Stimulated activated CD4-positive, alpha-beta T cell treated with anti-CD3 and anti-CD28 coated beads, Interleukin-2, amount 100 ng/mL, for 24 hours (primary cell): ENCODE results near the gene FAM171A1.
"Not testable (repeated sequence)": the region's sequence is repeated elsewhere in the genome, so short reads cannot be mapped to it uniquely, and the experiment has no call there.

Experiments used
- DNase-seq, 2 donors: peaks; one replicate each; pipeline ENCODE4 v3.0.0-alpha.2; 2020

FAM171A1 gene

DNA sequence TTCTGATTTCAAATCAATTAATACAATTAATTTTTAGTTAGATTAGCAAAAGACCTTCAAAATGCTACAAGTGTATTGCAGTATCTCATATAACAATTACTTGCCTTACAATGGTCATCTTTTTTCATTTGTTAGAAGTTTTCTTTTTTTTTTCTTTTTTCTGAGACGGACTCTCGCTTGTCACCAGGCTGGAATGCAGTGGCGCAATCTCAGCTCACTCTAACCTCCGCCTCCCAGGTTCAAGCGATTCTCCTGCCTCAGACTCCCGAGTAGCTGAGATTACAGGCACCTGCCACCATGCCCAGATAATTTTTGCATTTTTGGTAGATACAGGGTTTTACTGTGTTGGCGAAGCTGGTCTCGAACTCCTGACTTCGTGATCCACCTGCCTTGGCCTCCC is 95.0 kb downstream of the FAM171A1 start:
- DNase-seq = not testable (repeated sequence)

DNA sequence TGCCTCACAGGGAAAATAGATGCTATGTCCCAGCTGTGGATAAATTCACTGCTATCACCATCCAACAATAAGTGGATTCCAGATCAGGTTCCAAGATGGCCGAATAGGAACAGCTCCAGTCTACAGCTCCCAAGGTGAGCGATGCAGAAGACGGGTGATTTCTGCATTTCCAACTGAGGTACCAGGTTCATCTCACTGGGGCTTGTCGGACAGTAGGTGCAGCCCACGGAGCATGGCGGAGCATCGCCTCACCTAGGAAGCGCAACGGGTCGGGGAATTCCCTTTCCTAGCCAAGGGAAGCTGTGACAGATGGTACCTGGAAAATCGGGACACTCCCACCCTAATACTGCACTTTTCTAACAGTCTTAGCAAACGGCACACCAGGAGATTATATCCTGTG is 101.3 kb downstream of the FAM171A1 start:
- DNase-seq = not testable (repeated sequence)

DNA sequence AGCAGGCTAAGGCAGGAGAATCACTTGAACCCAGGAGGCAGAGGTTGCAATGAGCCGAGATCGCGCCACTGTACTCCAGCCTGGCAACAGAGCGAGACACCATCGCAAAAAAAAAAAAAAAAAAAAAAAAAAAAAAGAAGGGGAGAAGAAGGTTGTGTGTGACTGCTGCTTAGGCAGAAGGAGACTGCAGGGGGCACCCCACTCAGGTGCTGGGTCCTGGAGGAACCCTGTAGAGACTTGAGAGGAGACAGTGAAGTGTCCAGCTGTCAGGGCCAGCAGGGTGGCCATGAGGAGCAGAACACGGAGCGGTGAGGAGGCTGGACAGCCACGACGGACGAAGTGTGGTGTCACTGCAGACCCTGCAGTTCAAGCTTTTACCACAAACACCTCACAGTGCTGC is 103.6 kb downstream of the FAM171A1 start:
- DNase-seq = no peak

DNA sequence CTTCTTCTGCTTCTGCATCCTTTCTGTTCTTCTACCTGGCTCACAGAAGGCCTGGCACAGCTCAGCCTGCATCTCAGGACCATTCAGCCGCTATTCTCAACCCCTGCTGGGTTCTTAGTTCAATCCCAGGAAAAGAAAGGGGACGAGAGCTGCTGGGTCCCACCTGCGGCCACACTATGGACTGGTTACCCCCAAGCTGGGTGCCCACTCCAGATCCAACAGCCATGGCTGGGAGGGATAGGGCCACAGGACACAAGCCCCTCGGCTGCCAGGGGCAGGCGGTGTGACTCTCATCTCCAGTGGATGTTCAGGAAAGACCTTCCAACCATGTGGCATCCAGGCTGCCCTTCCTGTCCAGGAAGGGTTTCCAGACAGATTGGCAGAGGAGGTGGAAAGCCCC is 105.0 kb downstream of the FAM171A1 start:
- no peak for DNase-seq

DNA sequence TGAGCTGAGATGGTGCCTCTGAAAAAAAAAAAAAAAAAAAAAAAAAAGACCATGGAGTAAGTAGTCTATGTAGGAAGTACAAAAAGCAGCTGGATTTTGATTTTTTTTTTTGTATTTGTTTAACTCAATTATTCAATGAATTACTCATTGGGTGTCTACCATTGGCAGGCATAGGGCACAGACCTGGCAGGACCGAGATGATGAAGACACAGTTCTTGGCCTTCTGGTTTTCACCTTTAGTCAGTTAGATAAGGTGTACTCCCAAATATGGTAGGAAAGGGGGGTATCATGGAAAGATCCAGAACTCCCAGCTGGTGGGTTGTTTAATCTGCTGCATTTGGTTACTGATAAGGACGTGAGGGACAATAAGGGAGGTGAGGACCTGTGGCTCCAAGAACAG is 105.5 kb downstream of the FAM171A1 start:
- no peak for DNase-seq

DNA sequence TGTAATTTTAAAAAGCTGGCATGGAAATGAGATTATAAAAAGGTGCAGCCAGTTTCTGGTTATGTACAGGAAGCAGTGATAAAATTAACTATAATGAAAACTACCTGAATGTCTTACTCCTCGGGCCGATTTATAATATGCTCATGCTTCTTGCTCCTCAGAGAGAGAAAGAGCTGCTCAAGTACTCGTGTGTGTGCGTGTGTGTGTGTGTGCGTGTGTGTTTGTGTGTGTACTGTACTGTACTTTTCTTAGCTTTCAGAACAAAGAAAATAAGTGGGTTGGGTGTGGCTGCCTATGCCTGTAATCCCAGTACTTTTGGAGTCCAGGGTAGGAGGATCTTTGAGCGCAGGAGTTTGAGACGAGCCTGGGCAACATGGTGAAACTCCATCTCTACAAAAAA is 106.0 kb downstream of the FAM171A1 start:
- no peak for DNase-seq

DNA sequence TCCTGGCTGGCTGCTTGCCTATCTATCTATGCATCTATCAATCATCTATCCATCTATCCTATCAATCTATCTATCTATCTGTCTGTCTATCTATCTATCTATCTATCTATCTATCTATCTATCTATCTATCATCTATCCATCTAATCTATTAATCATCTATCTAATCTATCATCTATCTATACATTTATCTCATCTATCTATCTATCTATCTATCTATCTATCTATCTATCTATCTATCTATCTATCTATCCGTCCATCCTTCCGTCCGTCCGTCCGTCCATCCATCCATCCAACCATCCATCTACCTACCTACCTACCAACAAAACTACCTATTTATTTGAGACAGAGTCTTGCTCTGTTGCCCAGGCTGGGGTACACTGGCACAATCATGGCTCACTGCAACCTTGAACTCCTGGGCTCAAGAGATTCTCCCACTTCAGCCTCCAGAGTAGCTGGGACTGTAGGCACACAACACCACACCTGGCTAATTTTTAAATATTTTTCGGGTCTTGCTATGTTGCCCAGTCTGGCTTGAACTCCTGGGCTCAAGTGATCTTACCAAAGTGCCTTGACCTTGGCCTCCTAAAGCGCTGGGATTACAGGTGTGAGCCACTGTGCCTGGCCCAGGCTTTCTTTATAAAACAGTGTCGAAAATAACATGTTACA is 107.3 kb downstream of the FAM171A1 start:
- DNase-seq = no peak

DNA sequence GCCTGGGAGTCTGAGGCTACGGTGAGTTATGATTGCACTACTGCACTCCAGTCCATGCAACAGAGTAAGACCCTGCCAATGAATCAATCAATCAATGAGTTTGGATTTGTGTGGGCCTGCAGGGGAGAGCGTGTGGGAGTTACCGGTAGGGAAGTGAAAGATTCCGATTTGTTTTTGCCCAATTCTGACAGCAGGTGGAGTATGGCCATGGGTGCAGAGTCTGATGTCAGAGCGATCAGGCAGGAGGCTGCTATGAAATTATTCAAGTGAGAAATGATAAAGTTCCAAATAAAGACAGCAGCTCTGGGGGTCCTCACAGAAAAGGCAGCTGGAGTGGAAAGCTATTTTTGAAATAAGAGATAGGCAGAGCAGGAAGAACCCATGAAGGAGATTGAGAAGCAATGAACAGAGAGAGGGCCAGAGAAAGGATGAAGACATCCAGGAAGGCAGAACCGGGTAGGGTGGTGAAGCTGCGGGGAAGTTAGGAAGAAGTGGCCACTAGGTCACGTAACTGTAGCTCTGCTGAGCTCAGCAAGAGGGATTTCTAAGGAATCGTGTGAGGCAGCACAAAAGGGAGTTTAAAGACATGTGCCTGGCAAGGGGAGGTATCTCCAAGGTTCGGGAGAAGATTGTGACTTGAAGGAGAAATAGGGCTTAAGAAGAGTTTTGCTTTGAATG is 108.9 kb downstream of the FAM171A1 start:
- DNase-seq = no peak

DNA sequence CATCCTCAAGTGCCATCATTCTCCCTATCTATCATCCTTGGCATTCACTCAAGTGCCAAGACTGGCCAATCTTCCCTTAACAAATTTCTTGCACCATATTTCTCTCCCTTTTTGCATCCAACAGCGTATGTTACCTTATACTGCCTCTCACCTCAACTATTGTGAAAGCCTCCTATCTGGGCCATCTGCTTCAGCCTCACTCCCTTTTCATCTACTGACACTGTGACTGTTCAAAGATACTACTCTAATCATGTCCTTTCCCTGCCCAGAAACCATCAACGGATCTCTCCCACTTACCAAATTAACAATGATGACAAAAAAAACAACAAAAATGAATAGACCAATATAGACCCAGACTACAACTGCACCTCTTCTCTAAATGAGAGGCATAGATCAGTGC is 112.0 kb downstream of the FAM171A1 start:
- DNase-seq = no peak

DNA sequence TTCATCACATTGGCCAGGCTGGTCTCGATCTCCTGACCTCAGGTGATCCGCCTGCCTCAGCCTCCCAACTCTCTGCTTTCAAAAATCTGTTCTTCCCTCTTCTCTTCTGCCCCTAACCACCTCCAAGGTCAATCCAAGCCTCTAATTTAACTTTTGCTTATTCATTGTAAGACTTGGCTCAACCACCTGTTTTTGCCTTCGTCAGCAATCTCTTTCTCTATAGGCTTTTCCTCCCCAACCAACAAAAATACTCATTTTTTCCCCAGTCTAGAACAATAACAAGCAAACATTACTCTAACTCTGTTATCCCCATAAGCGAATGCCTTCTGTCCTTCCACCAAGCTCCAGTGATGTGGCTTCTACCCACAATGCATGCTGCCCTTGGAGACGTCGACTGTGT is 112.8 kb downstream of the FAM171A1 start:
- DNase-seq = no peak

DNA sequence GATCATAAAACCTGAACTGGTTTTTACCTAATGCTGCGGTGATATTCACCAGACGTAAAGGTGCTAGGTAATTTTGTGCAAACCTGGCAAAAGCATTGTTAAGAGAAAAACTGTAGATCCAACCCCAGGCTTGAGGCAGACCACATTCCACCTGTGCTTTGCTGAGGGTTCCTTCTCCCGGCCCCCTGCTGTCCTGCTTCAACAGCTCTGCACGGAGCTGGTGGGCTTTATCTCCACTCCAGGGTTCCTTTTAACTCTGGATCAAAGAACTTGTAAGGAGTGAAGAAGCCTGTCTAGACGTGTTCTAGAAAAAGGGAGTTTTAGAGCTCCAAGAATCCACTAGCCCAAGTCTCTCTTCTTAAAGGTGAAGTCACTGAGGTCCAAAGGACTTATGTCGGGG is 115.1 kb downstream of the FAM171A1 start:
- DNase-seq = no peak

DNA sequence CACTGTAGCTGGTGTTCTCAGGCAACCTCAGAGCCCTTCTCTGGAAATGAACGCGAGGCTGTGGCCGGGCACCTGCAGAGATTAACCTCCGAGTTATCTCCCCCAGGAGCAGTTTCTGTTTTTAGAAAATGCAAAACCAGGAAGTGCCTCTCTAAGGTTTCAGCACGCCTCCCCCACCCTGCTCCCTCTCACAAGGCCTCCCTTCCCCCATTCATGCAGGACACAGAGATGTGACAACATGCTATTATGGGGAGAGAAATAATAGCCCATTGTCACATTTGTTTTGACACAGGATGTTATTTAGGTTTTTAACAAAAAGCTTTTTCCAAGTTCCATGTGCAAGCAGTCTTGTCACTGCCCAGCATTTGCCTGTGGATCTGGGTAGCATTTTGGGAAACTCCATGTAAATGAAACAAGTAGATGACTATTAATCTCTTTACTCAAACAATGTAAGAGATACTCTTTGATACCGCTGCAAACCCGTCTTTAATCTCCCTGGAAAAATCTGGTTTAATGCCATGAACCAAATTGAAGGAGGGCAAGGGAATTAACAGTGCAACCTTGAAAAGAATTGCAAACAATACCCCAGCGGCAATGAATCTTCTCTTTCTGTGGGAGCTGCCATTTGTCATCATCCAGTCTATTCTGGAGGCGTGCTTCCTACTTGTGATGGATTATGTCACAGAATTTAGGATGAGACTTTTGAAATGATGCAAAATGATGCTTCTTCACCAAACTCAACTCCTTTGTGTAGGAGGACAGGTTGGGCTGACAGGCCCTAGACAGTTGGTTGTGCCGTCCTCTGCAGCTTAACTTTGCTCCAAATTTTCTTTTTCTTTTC is 116.1 kb downstream of the FAM171A1 start:
- DNase-seq = peak; percentile 21 to 28

DNA sequence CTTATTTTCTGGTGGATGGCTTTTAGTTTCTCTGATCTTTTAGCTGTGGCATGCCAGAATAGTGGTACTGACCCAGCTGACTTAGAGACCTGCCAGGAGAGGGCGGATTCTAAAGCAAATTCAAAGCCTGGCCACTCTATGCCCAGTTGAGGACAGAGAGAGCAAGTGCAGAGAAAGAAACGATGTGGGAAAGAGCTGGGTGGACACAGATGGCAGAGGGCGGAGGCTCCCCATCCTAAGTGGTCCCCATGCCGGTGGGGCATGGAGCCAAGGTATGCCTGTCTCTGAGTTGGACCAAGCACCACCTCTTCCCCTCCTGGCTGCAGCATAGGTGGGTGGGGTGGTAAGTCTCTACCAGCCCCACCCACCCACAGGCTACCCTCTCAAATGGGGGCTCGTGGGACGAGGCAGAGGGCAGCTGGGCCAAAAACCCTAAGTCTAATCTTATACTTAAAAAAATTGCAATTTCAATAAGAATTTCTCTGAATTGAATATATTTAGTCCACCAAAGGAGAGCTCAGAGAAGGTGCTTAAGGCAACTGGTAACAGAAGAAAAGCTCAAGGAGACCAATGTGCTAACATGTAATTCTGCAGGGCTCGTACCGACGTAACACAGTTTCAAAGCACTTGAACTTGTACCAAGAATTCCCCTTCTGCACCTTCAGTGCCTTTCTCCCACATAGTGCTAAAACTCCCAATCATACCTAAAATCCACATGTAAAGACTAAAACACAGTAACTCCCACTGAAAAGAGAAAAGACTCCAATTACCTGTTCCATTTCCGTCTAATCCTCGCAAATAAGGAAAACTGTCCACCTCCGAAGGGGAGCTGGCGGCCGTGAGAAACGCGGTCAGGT is 116.9 kb downstream of the FAM171A1 start:
- no peak for DNase-seq

DNA sequence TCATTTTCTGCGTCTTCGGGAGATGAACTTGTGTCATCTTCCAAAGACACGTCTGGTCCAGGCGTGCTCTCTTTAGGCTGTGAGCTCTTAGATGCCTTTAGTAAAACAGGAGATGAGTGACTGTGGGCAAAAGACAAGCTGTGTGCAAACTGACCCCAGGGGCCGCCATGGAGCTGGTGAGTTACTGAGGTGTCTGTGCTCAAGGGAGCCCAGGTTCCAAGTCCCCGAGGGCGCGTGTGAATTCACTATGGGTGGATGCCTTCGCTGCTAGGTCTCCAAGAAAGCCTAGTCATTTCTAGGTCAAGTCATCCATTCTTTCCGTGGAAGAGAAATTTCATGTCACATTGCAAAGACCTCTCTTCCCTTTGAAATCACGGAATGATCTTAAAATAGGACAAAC is 118.7 kb downstream of the FAM171A1 start:
- no peak for DNase-seq

DNA sequence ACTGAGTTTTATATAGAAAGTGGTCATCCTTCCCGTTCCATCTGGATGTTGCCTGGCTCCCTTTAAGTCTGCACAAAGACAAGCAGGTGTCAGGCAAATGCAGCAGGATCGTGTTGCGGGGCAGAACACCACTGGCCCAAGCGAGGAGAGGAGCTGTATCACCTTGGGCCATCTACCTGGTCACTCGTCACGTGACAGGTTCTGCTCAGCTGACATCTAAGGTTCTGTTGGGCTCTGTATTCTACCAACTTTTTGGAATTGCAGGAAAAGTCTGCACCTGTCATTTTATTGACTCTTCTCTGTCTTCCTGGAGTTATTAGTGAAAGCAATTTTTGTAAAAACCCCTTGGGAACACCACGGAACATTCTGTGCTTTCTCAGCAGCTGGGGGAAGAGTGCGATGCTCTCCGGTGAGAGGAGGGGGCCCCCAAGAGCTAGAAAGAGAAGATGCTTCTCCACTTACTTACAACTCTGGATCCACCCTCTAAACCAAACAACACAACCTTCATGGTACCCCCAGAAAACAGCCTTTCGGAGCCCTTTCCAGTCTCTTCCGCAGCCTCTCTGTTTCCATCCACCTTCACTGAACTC is 119.2 kb downstream of the FAM171A1 start:
- DNase-seq = no peak

DNA sequence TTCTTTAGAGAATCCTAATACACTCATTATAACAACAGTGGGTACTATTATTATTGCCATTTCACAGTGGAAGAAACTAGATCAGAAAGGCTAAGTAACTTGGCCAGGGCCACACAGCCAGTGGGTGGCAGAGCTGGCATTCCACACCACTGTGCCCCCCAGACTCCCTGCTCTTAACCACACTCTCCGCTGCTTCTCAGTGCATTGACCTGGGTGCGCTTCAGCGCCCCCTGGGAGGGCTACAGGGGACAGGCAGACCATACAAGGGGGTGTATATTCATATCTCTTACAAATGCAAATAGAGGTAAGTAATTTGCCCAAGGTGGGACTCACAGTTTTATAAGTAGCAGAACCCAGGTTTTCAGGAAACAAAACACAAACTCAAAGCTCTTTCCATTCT is 125.6 kb downstream of the FAM171A1 start:
- peak in 1 of 2 donors; percentile 13 for DNase-seq

DNA sequence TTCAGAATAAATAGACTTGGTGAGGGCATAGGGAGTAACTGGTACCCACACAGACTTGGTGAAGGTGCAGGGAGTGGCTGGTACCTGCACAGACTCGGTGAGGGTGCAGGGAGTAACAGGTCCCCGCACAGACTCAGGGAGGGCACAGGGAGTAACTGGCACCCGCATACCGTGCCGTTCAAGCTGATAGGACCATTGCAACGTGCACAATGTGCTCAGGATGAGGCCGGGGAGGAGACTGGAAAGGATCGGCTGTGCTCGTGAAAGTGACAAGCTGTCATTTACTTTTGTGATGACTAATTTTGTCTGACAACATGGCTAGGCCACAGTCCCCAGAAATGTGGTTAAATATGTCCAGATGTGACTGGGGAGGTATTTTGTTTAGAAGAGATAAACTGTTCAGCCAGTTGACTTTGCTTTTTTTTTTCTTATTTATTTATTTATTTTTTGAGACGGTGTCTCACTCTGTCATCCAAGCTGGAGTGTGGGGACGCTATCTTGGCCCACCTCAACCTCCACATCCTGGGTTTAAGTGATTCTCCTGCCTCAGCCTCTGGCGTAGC is 126.4 kb downstream of the FAM171A1 start:
- DNase-seq = no peak

DNA sequence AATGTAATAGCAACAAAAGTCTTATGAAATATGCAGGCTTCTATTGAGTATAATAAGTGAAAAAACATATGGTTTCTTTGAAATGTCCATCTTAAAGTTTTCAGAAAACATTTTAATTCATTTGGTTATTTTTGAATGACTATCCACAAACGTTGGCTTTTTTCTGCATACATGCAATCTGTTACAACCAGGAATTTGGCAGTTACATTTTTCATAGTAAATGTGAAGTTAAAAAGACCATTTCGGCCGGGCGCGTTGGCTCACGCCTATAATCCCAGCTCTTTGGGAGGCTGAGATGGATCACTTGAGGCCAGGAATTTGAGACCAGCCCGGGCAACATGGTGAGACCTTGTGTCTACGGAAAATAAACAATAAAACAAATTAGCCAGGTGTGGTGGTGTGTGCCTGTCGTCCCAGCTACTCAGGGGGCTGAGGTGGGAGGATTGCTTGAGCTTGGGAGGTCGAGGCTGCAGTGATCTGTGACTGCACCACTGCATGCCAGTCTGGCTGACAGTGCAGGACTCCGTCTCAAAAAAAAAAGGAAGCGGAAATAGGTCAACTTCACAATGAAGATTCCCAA is 128.7 kb downstream of the FAM171A1 start:
- no peak for DNase-seq

DNA sequence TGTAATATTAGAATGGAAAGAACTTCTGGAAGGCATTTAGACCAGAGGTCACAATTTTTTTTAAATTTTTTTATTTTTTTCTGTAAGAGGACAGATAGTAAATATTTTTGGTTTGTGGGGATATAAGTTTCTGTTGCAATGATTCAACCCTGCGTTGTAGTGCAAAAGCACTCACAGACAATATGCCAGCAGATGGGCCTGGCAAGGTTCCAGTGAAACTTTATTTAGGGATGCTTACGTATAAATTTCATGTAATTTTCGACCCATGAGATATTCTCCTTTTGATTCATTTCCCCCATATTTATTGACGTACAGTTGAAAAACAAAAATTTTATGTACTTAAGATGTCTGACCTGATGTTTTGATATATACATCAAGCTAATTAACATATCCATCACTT is 129.8 kb downstream of the FAM171A1 start:
- DNase-seq = no peak

DNA sequence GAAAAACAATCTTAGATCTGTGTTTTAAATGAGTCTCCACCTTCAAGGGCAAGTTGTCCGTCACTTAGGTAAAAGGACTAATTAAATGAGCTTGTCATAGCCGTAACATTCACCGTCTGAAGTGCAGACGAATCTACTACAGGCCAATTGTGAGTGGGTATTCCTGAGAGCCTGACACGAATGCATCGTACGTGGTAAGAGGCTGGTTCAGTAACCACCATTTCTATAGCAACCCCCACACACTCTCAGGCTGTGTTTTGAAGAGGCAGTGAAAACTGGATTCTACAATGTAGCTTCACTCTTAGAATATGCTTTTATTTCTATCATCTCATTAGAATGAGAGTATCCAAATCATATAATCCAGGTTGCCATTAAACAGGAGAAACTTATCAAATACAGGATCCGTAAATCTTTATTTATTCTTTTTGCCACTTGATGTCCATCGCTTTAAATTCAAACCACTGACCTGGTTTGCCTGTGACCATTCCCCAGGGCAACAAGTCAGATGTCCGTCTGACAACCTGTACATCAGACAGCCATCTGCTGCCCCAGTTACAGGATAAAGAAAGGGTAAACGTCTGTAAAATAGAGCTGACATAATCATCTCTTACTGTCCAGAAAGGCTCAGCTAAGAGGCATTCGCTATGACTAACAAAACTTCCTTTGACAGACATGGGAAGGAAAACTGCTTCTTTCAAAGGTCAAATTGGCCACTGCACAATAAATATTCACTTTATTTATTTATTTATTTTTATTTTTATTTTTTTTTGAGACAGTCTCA is 132.3 kb downstream of the FAM171A1 start:
- DNase-seq = no peak

DNA sequence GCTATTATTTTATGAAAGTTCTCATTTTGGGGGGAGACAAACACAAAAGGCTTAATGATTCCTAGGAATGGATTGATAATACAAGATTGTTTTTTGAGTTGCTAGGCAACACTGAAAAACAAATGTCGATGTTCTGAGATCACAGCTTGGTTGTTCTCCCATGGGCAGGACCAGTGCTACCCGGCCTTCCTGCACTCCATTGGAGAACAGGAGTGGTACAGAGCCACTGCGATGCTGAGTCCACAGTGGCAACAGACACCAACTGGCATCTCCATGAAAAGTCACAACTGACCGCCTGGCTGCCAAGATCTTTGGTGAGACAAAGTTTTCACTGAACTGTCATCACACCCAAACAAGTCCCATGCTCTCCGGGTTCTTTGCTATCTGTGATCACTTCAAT is 133.7 kb downstream of the FAM171A1 start:
- DNase-seq = no peak
